Measurements from ENCODE around the gene IRF8. TPM values are rescaled to one million over a fixed set of nuclear protein-coding genes. Genes with fewer than 3 reads are reported as not detected.

The IRF8 gene
- total RNA-seq, 4 donors from 2014 or later, result 2.4 to 14.6 (median 5.0) TPM

- TF ChIP-seq POLR2A (IDR thresholded peaks at IDR 0.05), result no peak
- no peak for TF ChIP-seq CTCF (IDR thresholded peaks at IDR 0.05)
- H3K27ac ChIP-seq, result no peak overlapping the region
- intact Hi-C loops (cut with DNase I), result no loop called here
- no peak for DNase-seq
- H3K9me3 ChIP-seq, result no peaks in the 10 kb centered on the region
- 69 to 76% methylated on average over 10 of the region's 10 CpGs for WGBS, 2 donors
- no peaks in the 10 kb centered on the region for H3K4me1 ChIP-seq
- H3K4me3 ChIP-seq (replicated peaks in 1 of 3), result no peak overlapping the region
- H3K27me3 ChIP-seq, result no peaks in the 10 kb centered on the region
- H3K36me3 ChIP-seq, result no peaks in the 10 kb centered on the region
Observed at GRCh38 chr16:85908889-85909589, 10.1 kb downstream of the IRF8 start.

- intact Hi-C loops (cut with DNase I), result no loop called here
- DNase-seq, result no peak
- Histone ChIP-seq H3K4me3 (replicated peaks in 1 of 3) (no peak overlapping the region), H3K4me1 (no peaks in the 10 kb centered on the region), H3K36me3 (no peaks in the 10 kb centered on the region), H3K9me3 (no peaks in the 10 kb centered on the region), H3K27me3 (no peaks in the 10 kb centered on the region), H3K27ac (no peak overlapping the region)
- TF ChIP-seq CTCF (IDR thresholded peaks at IDR 0.05), result no peak
- TF ChIP-seq POLR2A (IDR thresholded peaks at IDR 0.05), result no peak
- 92 to 94% methylated on average over 17 of the region's 17 CpGs for WGBS, 2 donors
Observed at GRCh38 chr16:85909932-85910853, 11.2 kb downstream of the IRF8 start.

GRCh38 chr16:85910854-85911247, 11.9 kb downstream of the IRF8 start:
- no peak for DNase-seq
- H3K9me3 ChIP-seq, result no peaks in the 10 kb centered on the region
- H3K4me3 ChIP-seq (replicated peaks in 1 of 3), result no peak overlapping the region
- H3K36me3 ChIP-seq, result no peaks in the 10 kb centered on the region
- no peak overlapping the region for H3K27ac ChIP-seq
- TF ChIP-seq POLR2A (IDR thresholded peaks at IDR 0.05) (no peak), CTCF (IDR thresholded peaks at IDR 0.05) (no peak)
- H3K4me1 ChIP-seq, result no peaks in the 10 kb centered on the region
- intact Hi-C loops (cut with DNase I), result no loop called here
- WGBS, 2 donors, result 84 to 88% methylated on average over 9 of the region's 9 CpGs
- H3K27me3 ChIP-seq, result no peaks in the 10 kb centered on the region

- H3K4me1 ChIP-seq, result peaks cover 0 to 5% of the 10 kb centered on the region in 2 donors
- WGBS, 2 donors, result 84 to 94% methylated on average over 13 to 15 of the region's 15 CpGs
Observed at GRCh38 chr16:85911251-85911930, 12.4 kb downstream of the IRF8 start.

More at GRCh38 chr16:85911251-85911930, 12.4 kb downstream of the IRF8 start:
- no peak overlapping the region for H3K27ac ChIP-seq
- TF ChIP-seq POLR2A (IDR thresholded peaks at IDR 0.05), result no peak
- no peak for TF ChIP-seq CTCF (IDR thresholded peaks at IDR 0.05)
- no peaks in the 10 kb centered on the region for H3K9me3 ChIP-seq
- DNase-seq, result no peak
- no peaks in the 10 kb centered on the region for H3K27me3 ChIP-seq
- H3K4me3 ChIP-seq (replicated peaks in 1 of 3), result no peak overlapping the region
- no peaks in the 10 kb centered on the region for H3K36me3 ChIP-seq
- intact Hi-C loops (cut with DNase I), result no loop called here
